ENCODE measurements around the gene AMBRA1.
"Not testable (repeated sequence)": the region's sequence is repeated elsewhere in the genome, so short reads cannot be mapped to it uniquely, and the experiment has no call there.

Gene AMBRA1

GRCh38 chr11:46616551-46617133, 22.8 kb upstream of the AMBRA1 start:
- DNase-seq: no peak

- no peak for DNase-seq
Observed at GRCh38 chr11:46615756-46616155, 21.9 kb upstream of the AMBRA1 start.

- no peak for DNase-seq
Observed at GRCh38 chr11:46612326-46612725, 18.5 kb upstream of the AMBRA1 start.

GRCh38 chr11:46611526-46612304, 17.9 kb upstream of the AMBRA1 start:
- no peak for DNase-seq

- no peak for DNase-seq
Observed at GRCh38 chr11:46609386-46609785, 15.6 kb upstream of the AMBRA1 start.

GRCh38 chr11:46607516-46607915, 13.7 kb upstream of the AMBRA1 start:
- DNase-seq: no peak

- no peak for DNase-seq
Observed at GRCh38 chr11:46604796-46605195, 11.0 kb upstream of the AMBRA1 start.

GRCh38 chr11:46603704-46604308, 10.0 kb upstream of the AMBRA1 start:
- DNase-seq: no peak

- DNase-seq: no peak
Observed at GRCh38 chr11:46601129-46601528, 7.3 kb upstream of the AMBRA1 start.

GRCh38 chr11:46600194-46600960, 6.6 kb upstream of the AMBRA1 start:
- no peak for DNase-seq

- DNase-seq: no peak
Observed at GRCh38 chr11:46599340-46600193, 5.7 kb upstream of the AMBRA1 start.

GRCh38 chr11:46597609-46598219, 3.9 kb upstream of the AMBRA1 start:
- no peak for DNase-seq

GRCh38 chr11:46597155-46597554, 3.3 kb upstream of the AMBRA1 start:
- no peak for DNase-seq

- DNase-seq: no peak
Observed at GRCh38 chr11:46594785-46595184, 962 bp upstream of the AMBRA1 start.

GRCh38 chr11:46594374-46594700, 514 bp upstream of the AMBRA1 start:
- DNase-seq: no peak

- DNase-seq: no peak
Observed at GRCh38 chr11:46590740-46591605, 2.9 kb downstream of the AMBRA1 start.

- DNase-seq: no peak
Observed at GRCh38 chr11:46588915-46589314, 4.9 kb downstream of the AMBRA1 start.

GRCh38 chr11:46588131-46588530, 5.7 kb downstream of the AMBRA1 start:
- DNase-seq: no peak

- not testable (repeated sequence) for DNase-seq
Observed at GRCh38 chr11:46583513-46583912, 10.3 kb downstream of the AMBRA1 start.

GRCh38 chr11:46582588-46582987, 11.2 kb downstream of the AMBRA1 start:
- no peak for DNase-seq

GRCh38 chr11:46577058-46577457, 16.8 kb downstream of the AMBRA1 start:
- DNase-seq: no peak
